ENCODE measurements around the gene N4BP2.

DNA sequence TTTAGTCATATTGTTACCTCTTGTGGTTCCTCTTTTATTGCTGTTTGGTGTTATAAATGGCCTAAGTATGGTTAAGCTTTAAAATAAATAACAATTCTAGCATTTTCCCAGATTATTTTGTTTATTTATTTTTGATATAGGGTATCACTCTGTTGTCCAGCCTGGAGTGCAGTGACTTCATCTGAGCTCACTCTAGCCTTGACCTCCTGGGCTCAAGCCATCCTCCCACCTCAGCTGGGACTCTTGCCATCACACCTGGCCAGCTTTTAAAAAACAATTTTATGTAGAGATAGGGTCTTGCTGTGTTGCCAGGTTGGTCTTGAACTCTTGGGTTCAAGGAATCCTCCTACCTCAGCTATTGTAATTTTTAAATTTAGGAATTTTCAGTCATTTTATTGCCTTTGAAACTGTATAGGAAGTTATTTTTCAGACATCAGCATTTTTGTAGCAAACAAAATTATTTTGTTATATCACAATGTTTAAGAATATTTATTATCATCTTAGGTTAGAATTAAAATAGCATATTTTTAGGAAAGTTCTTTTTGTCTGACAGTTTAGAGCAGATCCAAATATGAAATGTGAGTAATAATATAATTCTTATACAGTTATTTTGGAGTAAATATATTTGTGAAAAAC is 73.9 kb downstream of the N4BP2 start:
- TF ChIP-seq, protein P1, sequence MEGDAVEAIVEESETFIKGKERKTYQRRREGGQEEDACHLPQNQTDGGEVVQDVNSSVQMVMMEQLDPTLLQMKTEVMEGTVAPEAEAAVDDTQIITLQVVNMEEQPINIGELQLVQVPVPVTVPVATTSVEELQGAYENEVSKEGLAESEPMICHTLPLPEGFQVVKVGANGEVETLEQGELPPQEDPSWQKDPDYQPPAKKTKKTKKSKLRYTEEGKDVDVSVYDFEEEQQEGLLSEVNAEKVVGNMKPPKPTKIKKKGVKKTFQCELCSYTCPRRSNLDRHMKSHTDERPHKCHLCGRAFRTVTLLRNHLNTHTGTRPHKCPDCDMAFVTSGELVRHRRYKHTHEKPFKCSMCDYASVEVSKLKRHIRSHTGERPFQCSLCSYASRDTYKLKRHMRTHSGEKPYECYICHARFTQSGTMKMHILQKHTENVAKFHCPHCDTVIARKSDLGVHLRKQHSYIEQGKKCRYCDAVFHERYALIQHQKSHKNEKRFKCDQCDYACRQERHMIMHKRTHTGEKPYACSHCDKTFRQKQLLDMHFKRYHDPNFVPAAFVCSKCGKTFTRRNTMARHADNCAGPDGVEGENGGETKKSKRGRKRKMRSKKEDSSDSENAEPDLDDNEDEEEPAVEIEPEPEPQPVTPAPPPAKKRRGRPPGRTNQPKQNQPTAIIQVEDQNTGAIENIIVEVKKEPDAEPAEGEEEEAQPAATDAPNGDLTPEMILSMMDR (IDR thresholded peaks at IDR 0.05): no peak
- no peak for TF ChIP-seq POLR2A (IDR thresholded peaks at IDR 0.05)

Measured in tibial nerve (tissue), 3 donors.